GM12878 (cell line): ENCODE data around the gene KPTN. TPM values are rescaled to one million over a fixed set of nuclear protein-coding genes. Genes with fewer than 3 reads are reported as not detected.

Experiments
- ATAC-seq: fragments of 200-7000 bp; cut with Tn5 transposase; 3 replicates; pipeline ENCODE4 v1.9.1; 2020; ENCODE audit warnings: mild to moderate bottlenecking, moderate library complexity
- BruUV-seq: library from RNA; stranded (reverse); fragments of 400-500 nt; replicated peaks from 2 replicates; lab custom pipeline; 2021; lab: Mats Ljungman, UMichigan
- CTCF ChIA-PET: fragments of 300-600 bp; sonication (Branson Sonifier 250); formaldehyde crosslinking; extraction: SDS; loops from one replicate; lab custom pipeline; 2021; ENCODE audit warnings: inconsistent platforms; lab: Yijun Ruan, JAX
- POLR2A ChIA-PET: fragments of 350-600 bp; formaldehyde crosslinking; extraction: SDS; loops from one replicate; lab custom pipeline; 2021; ENCODE audit warnings: inconsistent platforms; lab: Charles Lee
- RAD21 ChIA-PET: fragments of 300-600 bp; sonication (Branson Sonifier 250); formaldehyde crosslinking; loops from one replicate; lab custom pipeline; 2023; ENCODE audit warnings: antibody characterized with exemption; ENCODE audit not compliant: unreplicated experiment; lab: Charles Lee
- SMC1A ChIA-PET: fragments of 300-600 bp; sonication (Branson Sonifier 250); formaldehyde crosslinking; loops from one replicate; lab custom pipeline; 2023; ENCODE audit not compliant: unreplicated experiment, uncharacterized antibody; lab: Charles Lee
- DNase-seq: peaks from one replicate; pipeline ENCODE4 v3.0.0-alpha.2; 2011; ENCODE audit warnings: low read depth, low spot score
- FAIRE-seq: peaks from 3 replicates; lab custom pipeline; 2011; peaks lifted over from hg19 to GRCh38; lab: Jason Lieb, UNC
- H2AFZ ChIP-seq: 2 replicates; pipeline ENCODE4 v1.6.0; 2011; ENCODE audit warnings: low read depth, low read length, control low read depth; ENCODE audit not compliant: control insufficient read depth
- H3K27ac ChIP-seq: 2 replicates; pipeline ENCODE4 v1.5.1; 2011; ENCODE audit warnings: control low read depth; ENCODE audit not compliant: control insufficient read depth, insufficient read depth
- H3K27me3 ChIP-seq, 2 experiments: replicated peaks in 1 of 2; 2 replicates each; pipeline versions ENCODE4 v1.6.0 to v1.6.1; 2011; ENCODE audit warnings: low read length in 1 of 2; ENCODE audit not compliant: control insufficient read depth in 2 of 2, insufficient read depth in 2 of 2
- H3K36me3 ChIP-seq, 2 experiments: 2 replicates each; pipeline ENCODE4 v1.5.1; 2011; ENCODE audit warnings: low read length in 1 of 2; ENCODE audit not compliant: control insufficient read depth in 2 of 2, insufficient read depth in 2 of 2
- H3K4me1 ChIP-seq: 2 replicates; pipeline ENCODE4 v1.6.1; 2011; ENCODE audit warnings: mild to moderate bottlenecking, low read length, moderate library complexity, mixed read lengths; ENCODE audit not compliant: control insufficient read depth, insufficient read depth
- H3K4me2 ChIP-seq: 2 replicates; pipeline ENCODE4 v1.6.0; 2011; ENCODE audit warnings: control low read depth; ENCODE audit not compliant: control insufficient read depth, insufficient read depth
- H3K4me3 ChIP-seq: fragments of 200-600 bp; sonication (generic); 2 replicates; pipeline ENCODE4 v1.5.1; 2016
- H3K79me2 ChIP-seq: 2 replicates; pipeline ENCODE4 v1.6.0; 2011; ENCODE audit warnings: low read length; ENCODE audit not compliant: control insufficient read depth, insufficient read depth
- H3K9ac ChIP-seq: 2 replicates; pipeline ENCODE4 v1.8.0; 2011; ENCODE audit warnings: low read length, control low read depth, mixed read lengths; ENCODE audit not compliant: control insufficient read depth, insufficient read depth
- H3K9me3 ChIP-seq: replicated peaks from 3 replicates; pipeline ENCODE4 v1.5.1; 2011; ENCODE audit warnings: mild to moderate bottlenecking, low read length; ENCODE audit not compliant: control insufficient read depth, insufficient read depth
- H4K20me1 ChIP-seq: 2 replicates; pipeline ENCODE4 v1.6.0; 2011; ENCODE audit not compliant: control insufficient read depth, insufficient read depth
- BHLHE40 ChIP-seq, 2 experiments: fragments of 450-650 bp in 1 of 2; IDR thresholded peaks; 2 replicates each; pipeline ENCODE4 v1.6.1; 2011 to 2017; ENCODE audit warnings: low read depth in 2 of 2, borderline replicate concordance in 1 of 2, improper control_type of control experiment in 1 of 2, low read length in 1 of 2, mild to moderate bottlenecking in 1 of 2
- EZH2 ChIP-seq: IDR thresholded peaks from 2 replicates; pipeline ENCODE4 v1.6.1; 2012; ENCODE audit warnings: low read depth, mild to moderate bottlenecking, control low read depth, inconsistent platforms, low read length, borderline replicate concordance; ENCODE audit not compliant: control insufficient read depth
- IRF4 ChIP-seq: IDR thresholded peaks from 2 replicates; pipeline ENCODE4 v1.6.1; 2011; ENCODE audit warnings: low read depth, low read length
- KAT2A ChIP-seq: conservative IDR thresholded peaks from 2 replicates; pipeline ENCODE4 v1.6.1; 2011; ENCODE audit warnings: low read depth, low read length; ENCODE audit not compliant: control insufficient read depth
- KLF5 ChIP-seq: fragments of 450-650 bp; IDR thresholded peaks from 2 replicates; pipeline ENCODE4 v1.6.1; 2014; ENCODE audit warnings: mild to moderate bottlenecking; ENCODE audit not compliant: partially characterized antibody
- MEF2B ChIP-seq: fragments of 450-650 bp; IDR thresholded peaks from 2 replicates; pipeline ENCODE4 v1.6.1; 2018; ENCODE audit warnings: mild to moderate bottlenecking, moderate library complexity; ENCODE audit not compliant: partially characterized antibody, poor library complexity, severe bottlenecking
- MLLT1 ChIP-seq: fragments of 450-650 bp; IDR thresholded peaks from 2 replicates; pipeline ENCODE4 v1.6.1; 2016; ENCODE audit warnings: mild to moderate bottlenecking
- RAD51 ChIP-seq: fragments of 450-650 bp; IDR thresholded peaks from 2 replicates; pipeline ENCODE4 v1.6.1; 2016; ENCODE audit warnings: moderate library complexity, mild to moderate bottlenecking, inconsistent platforms
- RELB ChIP-seq: fragments of 450-650 bp; IDR thresholded peaks from 2 replicates; pipeline ENCODE4 v1.6.1; 2017; ENCODE audit warnings: low read depth, mild to moderate bottlenecking, moderate library complexity
- RUNX3 ChIP-seq: IDR thresholded peaks from 2 replicates; pipeline ENCODE4 v1.6.1; 2012; ENCODE audit warnings: low read length, inconsistent platforms
- SP1 ChIP-seq: IDR thresholded peaks from one replicate; pipeline ENCODE4 v1.6.1; 2011; ENCODE audit warnings: low read depth, low read length
- ZNF622 ChIP-seq: fragments of 450-650 bp; IDR thresholded peaks from 2 replicates; pipeline ENCODE4 v1.6.1; 2017; ENCODE audit warnings: mild to moderate bottlenecking, inconsistent platforms
- WGBS: methylation state at CpG from one replicate; pipeline ENCODE4 v1.1.6; 2016; ENCODE audit warnings: low lambda C conversion rate; ENCODE audit not compliant: insufficient replicate concordance, insufficient coverage; ENCODE audit errors: missing lambda C conversion rate; 5-methylcytosine and 5-hydroxymethylcytosine counted together
- in situ Hi-C: fragments of 300-500 bp; cut with MboI; formaldehyde crosslinking; loops from 9 replicates; pipeline ENCODE4 v1.14.3; 2018; ENCODE audit warnings: mixed read lengths
- intact Hi-C: fragments of 100-400 bp; cut with micrococcal nuclease; formaldehyde crosslinking; loops from one replicate; pipeline ENCODE4 v1.14.2; 2022; ENCODE audit not compliant: unreplicated experiment
- polyA plus RNA-seq, 11 experiments: library from polyadenylated mRNA; depleted of rRNA in 4 of 11; unstranded in 6 of 11; stranded (reverse) in 5 of 11; fragments of >200 nt; fragmentation: Nextera tagmentation in 4 of 11; fragmentation: Illumina TruSeq in 1 of 11; extraction: Ambion mirVana in 4 of 11; extraction: Trizol in 1 of 11; gene quantifications; 1 replicate in 1 of 11; 2 replicates in 10 of 11; pipeline versions ENCODE4 v1.2.1 to v1.2.3, GENCODE V29; 2011 to 2016; ENCODE audit warnings: inconsistent platforms in 2 of 11, missing spikeins in 2 of 11, low read depth in 1 of 11
- total RNA-seq, 4 experiments: library from RNA; depleted of rRNA in 3 of 4; stranded (reverse); fragments of >200 nt in 3 of 4; fragmentation: Illumina TruSeq in 1 of 4; extraction: Trizol in 1 of 4; gene quantifications; 2 replicates each; pipeline versions ENCODE4 v1.2.1 to v1.2.3, GENCODE V29; 2013 to 2021
- TF ChIP-seq, protein P1 (sequence below): fragments of 450-650 bp; IDR thresholded peaks from 2 replicates; pipeline ENCODE4 v1.6.1; 2018; ENCODE audit warnings: borderline replicate concordance, mild to moderate bottlenecking; ENCODE audit not compliant: partially characterized antibody
- TF ChIP-seq, protein P2 (sequence below): fragments of 150-350 bp; IDR thresholded peaks from 2 replicates; pipeline ENCODE4 v1.6.1; 2016; ENCODE audit warnings: low read depth, low read length

The KPTN gene
- total and polyA plus RNA-seq, 10 of the 15 experiments (the other 5 are each of a cell fraction or from before 2014, with no cell fraction given), result 0.60 to 10.1 (median 6.0) TPM

DNA sequence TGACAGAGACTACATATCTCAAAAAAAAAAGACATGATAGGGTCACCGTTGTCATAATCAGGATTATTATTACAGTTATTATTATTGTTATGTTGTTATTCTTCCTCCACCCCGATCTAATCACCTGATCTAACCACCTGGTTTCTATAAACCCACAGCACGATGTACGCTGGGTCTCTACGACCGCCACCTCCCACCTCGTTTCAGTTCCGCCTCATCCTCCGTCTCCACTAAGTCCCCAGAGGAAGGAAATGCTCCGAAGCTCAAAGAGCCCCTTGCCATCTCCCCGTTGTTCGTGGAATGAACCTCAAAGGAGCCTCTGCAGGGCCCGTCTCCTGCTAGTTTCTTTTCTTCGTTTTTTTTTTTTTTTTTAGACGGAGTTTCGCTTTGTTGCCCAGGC lies 48.8 kb downstream of the KPTN start:
- Histone ChIP-seq H3K4me3 (no peak overlapping the region), H3K27ac (no peak overlapping the region), H2AFZ (no peak overlapping the region), H4K20me1 (no peaks in the 10 kb centered on the region), H3K4me2 (peak overlapping the region; percentile 49), H3K79me2 (no peaks in the 10 kb centered on the region), H3K36me3 (no peaks in the 10 kb centered on the region), H3K9ac (no peak overlapping the region), H3K9me3 (no peaks in the 10 kb centered on the region), H3K4me1 (no peaks in the 10 kb centered on the region; the same call in none of the 2 replicates), H3K27me3 (peaks cover 0 to 7% of the 10 kb centered on the region in 2 experiments)
- in situ Hi-C loops, result loop anchor here (5.0 kb wide), 1 partner anchor 272 kb away; no protein-coding TSS in a partner anchor
- ChIA-PET SMC1A (interaction anchor here (0.8 to 3.4 kb wide), 4 partner anchors 80 to 271 kb away, joined by 3 to 49 read pairs (median 5); partner anchors contain the start of gene NAPA), CTCF (interaction anchor here (0.6 to 9.9 kb wide), 13 partner anchors 9 to 519 kb away, joined by 3 to 163 read pairs (median 5); partner anchors contain the start of genes KPTN and NAPA), RAD21 (interaction anchor here (0.6 to 3.0 kb wide), 8 partner anchors 24 to 271 kb away, joined by 3 to 47 read pairs (median 9); partner anchors contain the start of genes KPTN and NAPA), POLR2A (interaction anchor here (1.1 kb wide), 2 partner anchors 138 to 309 kb away, joined by 3 to 4 read pairs; no protein-coding TSS in a partner anchor)
- FAIRE-seq, result no peak
- 25% methylated on average over 13 of the region's 16 CpGs for WGBS
- intact Hi-C loops, result no loop called here
- ATAC-seq, result peak; percentile 82
- DNase-seq, result peak; percentile 37
- BruUV-seq, result no TSS peak
- TF ChIP-seq RAD51 (peak; percentile 92), SP1 (peak; percentile 9), BHLHE40 (IDR thresholded peaks at IDR 0.05; ENCODE audit: borderline replicate concordance in 1 of 2, low read depth in 2 of 2, low read length in 1 of 2) (peak; percentile 64 to 80), RUNX3 (peak; percentile 90), RELB (peak; percentile 85), MEF2B (peak; percentile 62), EZH2 (no peak), KLF5 (no peak), ZNF622 (no peak), KAT2A (no peak), IRF4 (peak; percentile 75), MLLT1 (peak; percentile 60; the same call in 1 of the 2 replicates)
- TF ChIP-seq, protein P1, sequence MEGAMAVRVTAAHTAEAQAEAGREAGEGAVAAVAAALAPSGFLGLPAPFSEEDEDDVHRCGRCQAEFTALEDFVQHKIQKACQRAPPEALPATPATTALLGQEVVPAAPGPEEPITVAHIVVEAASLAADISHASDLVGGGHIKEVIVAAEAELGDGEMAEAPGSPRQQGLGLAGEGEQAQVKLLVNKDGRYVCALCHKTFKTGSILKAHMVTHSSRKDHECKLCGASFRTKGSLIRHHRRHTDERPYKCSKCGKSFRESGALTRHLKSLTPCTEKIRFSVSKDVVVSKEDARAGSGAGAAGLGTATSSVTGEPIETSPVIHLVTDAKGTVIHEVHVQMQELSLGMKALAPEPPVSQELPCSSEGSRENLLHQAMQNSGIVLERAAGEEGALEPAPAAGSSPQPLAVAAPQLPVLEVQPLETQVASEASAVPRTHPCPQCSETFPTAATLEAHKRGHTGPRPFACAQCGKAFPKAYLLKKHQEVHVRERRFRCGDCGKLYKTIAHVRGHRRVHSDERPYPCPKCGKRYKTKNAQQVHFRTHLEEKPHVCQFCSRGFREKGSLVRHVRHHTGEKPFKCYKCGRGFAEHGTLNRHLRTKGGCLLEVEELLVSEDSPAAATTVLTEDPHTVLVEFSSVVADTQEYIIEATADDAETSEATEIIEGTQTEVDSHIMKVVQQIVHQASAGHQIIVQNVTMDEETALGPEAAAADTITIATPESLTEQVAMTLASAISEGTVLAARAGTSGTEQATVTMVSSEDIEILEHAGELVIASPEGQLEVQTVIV, result peak; percentile 36
- TF ChIP-seq, protein P2, sequence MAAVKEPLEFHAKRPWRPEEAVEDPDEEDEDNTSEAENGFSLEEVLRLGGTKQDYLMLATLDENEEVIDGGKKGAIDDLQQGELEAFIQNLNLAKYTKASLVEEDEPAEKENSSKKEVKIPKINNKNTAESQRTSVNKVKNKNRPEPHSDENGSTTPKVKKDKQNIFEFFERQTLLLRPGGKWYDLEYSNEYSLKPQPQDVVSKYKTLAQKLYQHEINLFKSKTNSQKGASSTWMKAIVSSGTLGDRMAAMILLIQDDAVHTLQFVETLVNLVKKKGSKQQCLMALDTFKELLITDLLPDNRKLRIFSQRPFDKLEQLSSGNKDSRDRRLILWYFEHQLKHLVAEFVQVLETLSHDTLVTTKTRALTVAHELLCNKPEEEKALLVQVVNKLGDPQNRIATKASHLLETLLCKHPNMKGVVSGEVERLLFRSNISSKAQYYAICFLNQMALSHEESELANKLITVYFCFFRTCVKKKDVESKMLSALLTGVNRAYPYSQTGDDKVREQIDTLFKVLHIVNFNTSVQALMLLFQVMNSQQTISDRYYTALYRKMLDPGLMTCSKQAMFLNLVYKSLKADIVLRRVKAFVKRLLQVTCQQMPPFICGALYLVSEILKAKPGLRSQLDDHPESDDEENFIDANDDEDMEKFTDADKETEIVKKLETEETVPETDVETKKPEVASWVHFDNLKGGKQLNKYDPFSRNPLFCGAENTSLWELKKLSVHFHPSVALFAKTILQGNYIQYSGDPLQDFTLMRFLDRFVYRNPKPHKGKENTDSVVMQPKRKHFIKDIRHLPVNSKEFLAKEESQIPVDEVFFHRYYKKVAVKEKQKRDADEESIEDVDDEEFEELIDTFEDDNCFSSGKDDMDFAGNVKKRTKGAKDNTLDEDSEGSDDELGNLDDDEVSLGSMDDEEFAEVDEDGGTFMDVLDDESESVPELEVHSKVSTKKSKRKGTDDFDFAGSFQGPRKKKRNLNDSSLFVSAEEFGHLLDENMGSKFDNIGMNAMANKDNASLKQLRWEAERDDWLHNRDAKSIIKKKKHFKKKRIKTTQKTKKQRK, result no peak
